Measurements from ENCODE around the gene TNNT2. TPM values are rescaled to one million over a fixed set of nuclear protein-coding genes. Genes with fewer than 3 reads are reported as not detected.

TNNT2 gene
- total and polyA plus RNA-seq, 2 of the 13 experiments (the other 11 are each of a cell fraction or from before 2014, with no cell fraction given), result 0.20 to 0.63 TPM

DNA sequence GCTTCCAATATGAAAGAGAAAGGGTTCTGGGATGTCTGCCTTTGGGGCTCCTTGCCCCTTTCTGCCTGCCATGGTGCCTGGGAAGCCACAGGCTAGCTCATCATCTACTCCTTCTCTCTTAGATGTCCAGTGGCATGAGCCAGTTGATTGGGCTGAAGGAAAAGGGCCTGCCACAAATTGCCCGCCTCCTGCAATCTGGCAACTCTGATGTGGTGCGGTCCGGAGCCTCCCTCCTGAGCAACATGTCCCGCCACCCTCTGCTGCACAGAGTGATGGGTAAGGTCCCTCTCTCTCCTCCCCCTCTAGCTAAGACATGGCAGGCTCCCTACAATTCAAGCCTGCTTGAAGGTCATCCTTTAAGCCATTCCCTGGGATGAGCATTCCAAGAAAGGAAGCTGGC is 53.2 kb downstream of the TNNT2 start:
- ChIA-PET POLR2A (no interaction called here), CTCF (ENCODE audit: low intra/inter-chr PET ratio, low total read pairs) (no interaction called here)
- Histone ChIP-seq H3K4me2 (ENCODE audit: low read depth, low read length) (no peak overlapping the region), H3K27me3 (ENCODE audit: control insufficient read depth in 1 of 2, insufficient read depth in 2 of 2, low read length in 2 of 2) (peaks cover 3 to 4% of the 10 kb centered on the region in 2 experiments; a peak in 3 of 5 replicates), H3K79me2 (ENCODE audit: insufficient read depth, low read length) (no peaks in the 10 kb centered on the region), H3K9ac (ENCODE audit: insufficient read depth, low read depth, low read length) (no peak overlapping the region), H3K9me3 (ENCODE audit: low read length) (no peaks in the 10 kb centered on the region), H3K4me3 (replicated peaks in 1 of 3; ENCODE audit: insufficient read depth in 1 of 3, low read depth in 2 of 3, low read length in 3 of 3) (no peak overlapping the region), H3K27ac (ENCODE audit: extremely low read length, insufficient read depth, low read length) (no peak overlapping the region), H3K4me1 (ENCODE audit: insufficient read depth, low read length) (no peaks in the 10 kb centered on the region), H2AFZ (ENCODE audit: low read length) (no peak overlapping the region), H4K20me1 (ENCODE audit: insufficient read depth, low read length) (no peaks in the 10 kb centered on the region), H3K36me3 (replicated peaks in 1 of 2; ENCODE audit: control insufficient read depth in 1 of 2, insufficient read depth in 2 of 2, low read length in 2 of 2) (no peaks in the 10 kb centered on the region)
- TF ChIP-seq, protein P1, sequence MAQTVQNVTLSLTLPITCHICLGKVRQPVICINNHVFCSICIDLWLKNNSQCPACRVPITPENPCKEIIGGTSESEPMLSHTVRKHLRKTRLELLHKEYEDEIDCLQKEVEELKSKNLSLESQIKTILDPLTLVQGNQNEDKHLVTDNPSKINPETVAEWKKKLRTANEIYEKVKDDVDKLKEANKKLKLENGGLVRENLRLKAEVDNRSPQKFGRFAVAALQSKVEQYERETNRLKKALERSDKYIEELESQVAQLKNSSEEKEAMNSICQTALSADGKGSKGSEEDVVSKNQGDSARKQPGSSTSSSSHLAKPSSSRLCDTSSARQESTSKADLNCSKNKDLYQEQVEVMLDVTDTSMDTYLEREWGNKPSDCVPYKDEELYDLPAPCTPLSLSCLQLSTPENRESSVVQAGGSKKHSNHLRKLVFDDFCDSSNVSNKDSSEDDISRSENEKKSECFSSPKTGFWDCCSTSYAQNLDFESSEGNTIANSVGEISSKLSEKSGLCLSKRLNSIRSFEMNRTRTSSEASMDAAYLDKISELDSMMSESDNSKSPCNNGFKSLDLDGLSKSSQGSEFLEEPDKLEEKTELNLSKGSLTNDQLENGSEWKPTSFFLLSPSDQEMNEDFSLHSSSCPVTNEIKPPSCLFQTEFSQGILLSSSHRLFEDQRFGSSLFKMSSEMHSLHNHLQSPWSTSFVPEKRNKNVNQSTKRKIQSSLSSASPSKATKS (CRISPR knock-in tag; IDR thresholded peaks at IDR 0.05), result no peak
- TF ChIP-seq, protein P2, sequence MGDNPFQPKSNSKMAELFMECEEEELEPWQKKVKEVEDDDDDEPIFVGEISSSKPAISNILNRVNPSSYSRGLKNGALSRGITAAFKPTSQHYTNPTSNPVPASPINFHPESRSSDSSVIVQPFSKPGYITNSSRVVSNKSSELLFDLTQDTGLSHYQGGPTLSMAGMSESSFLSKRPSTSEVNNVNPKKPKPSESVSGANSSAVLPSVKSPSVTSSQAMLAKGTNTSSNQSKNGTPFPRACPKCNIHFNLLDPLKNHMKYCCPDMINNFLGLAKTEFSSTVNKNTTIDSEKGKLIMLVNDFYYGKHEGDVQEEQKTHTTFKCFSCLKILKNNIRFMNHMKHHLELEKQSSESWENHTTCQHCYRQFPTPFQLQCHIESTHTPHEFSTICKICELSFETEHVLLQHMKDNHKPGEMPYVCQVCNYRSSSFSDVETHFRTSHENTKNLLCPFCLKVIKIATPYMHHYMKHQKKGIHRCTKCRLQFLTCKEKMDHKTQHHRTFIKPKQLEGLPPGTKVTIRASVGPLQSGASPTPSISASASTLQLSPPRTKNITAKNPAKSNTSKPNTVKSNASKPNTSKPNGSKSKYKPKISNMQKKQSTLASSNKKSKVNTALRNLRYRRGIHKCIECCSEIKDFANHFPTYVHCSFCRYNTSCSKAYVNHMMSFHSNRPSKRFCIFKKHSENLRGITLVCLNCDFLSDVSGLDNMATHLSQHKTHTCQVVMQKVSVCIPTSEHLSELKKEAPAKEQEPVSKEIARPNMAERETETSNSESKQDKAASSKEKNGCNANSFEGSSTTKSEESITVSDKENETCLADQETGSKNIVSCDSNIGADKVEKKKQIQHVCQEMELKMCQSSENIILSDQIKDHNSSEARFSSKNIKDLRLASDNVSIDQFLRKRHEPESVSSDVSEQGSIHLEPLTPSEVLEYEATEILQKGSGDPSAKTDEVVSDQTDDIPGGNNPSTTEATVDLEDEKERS (CRISPR knock-in tag; IDR thresholded peaks at IDR 0.05), result no peak
- TF ChIP-seq, protein P3, sequence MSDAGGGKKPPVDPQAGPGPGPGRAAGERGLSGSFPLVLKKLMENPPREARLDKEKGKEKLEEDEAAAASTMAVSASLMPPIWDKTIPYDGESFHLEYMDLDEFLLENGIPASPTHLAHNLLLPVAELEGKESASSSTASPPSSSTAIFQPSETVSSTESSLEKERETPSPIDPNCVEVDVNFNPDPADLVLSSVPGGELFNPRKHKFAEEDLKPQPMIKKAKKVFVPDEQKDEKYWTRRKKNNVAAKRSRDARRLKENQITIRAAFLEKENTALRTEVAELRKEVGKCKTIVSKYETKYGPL (CRISPR knock-in tag; IDR thresholded peaks at IDR 0.05), result no peak
- TF ChIP-seq ZNF24 (IDR thresholded peaks at IDR 0.05) (no peak), RBM22 (optimal IDR thresholded peaks at IDR 0.05; ENCODE audit: low read length) (no peak), JDP2 (CRISPR knock-in tag; IDR thresholded peaks at IDR 0.05; ENCODE audit: borderline replicate concordance) (no peak), ELF3 (CRISPR knock-in tag; IDR thresholded peaks at IDR 0.05) (no peak), ZNF331 (CRISPR knock-in tag; IDR thresholded peaks at IDR 0.05) (no peak), ZNF263 (CRISPR knock-in tag; IDR thresholded peaks at IDR 0.05) (no peak), MIER2 (CRISPR knock-in tag; IDR thresholded peaks at IDR 0.05) (no peak), PAWR (CRISPR knock-in tag; IDR thresholded peaks at IDR 0.05; ENCODE audit: borderline replicate concordance) (no peak)
- TF ChIP-seq, protein P4, sequence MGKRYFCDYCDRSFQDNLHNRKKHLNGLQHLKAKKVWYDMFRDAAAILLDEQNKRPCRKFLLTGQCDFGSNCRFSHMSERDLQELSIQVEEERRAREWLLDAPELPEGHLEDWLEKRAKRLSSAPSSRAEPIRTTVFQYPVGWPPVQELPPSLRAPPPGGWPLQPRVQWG (CRISPR knock-in tag; IDR thresholded peaks at IDR 0.05; ENCODE audit: borderline replicate concordance, low read depth), result no peak
- TF ChIP-seq, protein P5, sequence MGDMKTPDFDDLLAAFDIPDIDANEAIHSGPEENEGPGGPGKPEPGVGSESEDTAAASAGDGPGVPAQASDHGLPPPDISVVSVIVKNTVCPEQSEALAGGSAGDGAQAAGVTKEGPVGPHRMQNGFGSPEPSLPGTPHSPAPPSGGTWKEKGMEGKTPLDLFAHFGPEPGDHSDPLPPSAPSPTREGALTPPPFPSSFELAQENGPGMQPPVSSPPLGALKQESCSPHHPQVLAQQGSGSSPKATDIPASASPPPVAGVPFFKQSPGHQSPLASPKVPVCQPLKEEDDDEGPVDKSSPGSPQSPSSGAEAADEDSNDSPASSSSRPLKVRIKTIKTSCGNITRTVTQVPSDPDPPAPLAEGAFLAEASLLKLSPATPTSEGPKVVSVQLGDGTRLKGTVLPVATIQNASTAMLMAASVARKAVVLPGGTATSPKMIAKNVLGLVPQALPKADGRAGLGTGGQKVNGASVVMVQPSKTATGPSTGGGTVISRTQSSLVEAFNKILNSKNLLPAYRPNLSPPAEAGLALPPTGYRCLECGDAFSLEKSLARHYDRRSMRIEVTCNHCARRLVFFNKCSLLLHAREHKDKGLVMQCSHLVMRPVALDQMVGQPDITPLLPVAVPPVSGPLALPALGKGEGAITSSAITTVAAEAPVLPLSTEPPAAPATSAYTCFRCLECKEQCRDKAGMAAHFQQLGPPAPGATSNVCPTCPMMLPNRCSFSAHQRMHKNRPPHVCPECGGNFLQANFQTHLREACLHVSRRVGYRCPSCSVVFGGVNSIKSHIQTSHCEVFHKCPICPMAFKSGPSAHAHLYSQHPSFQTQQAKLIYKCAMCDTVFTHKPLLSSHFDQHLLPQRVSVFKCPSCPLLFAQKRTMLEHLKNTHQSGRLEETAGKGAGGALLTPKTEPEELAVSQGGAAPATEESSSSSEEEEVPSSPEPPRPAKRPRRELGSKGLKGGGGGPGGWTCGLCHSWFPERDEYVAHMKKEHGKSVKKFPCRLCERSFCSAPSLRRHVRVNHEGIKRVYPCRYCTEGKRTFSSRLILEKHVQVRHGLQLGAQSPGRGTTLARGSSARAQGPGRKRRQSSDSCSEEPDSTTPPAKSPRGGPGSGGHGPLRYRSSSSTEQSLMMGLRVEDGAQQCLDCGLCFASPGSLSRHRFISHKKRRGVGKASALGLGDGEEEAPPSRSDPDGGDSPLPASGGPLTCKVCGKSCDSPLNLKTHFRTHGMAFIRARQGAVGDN (CRISPR knock-in tag; IDR thresholded peaks at IDR 0.05), result no peak
- FAIRE-seq (no peak), ATAC-seq (no peak), DNase-seq (ENCODE audit: low spot score) (no peak)
- in situ Hi-C loops (cut with HindIII; ENCODE audit: extremely low pct_ligation_motif_present, low pct_unique_long_range_greater_than_20kb), result no loop called here
- WGBS (ENCODE audit: low lambda C conversion rate), result 20% methylated on average over 1 of the region's 4 CpGs
- intact Hi-C loops (cut with micrococcal nuclease; ENCODE audit: unreplicated experiment), result no loop called here
- BruUV-seq (replicated peaks), result no TSS peak
